SH-SY5Y (cell line): Measurements from ENCODE around the gene CHID1.

Experiments used
- GATA2 ChIP-seq: IDR thresholded peaks from 2 replicates; pipeline ENCODE4 v1.6.1; 2011; ENCODE audit warnings: mild to moderate bottlenecking, low read depth, low read length
- GATA3 ChIP-seq: IDR thresholded peaks from 2 replicates; pipeline ENCODE4 v1.6.1; 2011; ENCODE audit warnings: low read depth, mild to moderate bottlenecking, low read length, moderate library complexity

DNA sequence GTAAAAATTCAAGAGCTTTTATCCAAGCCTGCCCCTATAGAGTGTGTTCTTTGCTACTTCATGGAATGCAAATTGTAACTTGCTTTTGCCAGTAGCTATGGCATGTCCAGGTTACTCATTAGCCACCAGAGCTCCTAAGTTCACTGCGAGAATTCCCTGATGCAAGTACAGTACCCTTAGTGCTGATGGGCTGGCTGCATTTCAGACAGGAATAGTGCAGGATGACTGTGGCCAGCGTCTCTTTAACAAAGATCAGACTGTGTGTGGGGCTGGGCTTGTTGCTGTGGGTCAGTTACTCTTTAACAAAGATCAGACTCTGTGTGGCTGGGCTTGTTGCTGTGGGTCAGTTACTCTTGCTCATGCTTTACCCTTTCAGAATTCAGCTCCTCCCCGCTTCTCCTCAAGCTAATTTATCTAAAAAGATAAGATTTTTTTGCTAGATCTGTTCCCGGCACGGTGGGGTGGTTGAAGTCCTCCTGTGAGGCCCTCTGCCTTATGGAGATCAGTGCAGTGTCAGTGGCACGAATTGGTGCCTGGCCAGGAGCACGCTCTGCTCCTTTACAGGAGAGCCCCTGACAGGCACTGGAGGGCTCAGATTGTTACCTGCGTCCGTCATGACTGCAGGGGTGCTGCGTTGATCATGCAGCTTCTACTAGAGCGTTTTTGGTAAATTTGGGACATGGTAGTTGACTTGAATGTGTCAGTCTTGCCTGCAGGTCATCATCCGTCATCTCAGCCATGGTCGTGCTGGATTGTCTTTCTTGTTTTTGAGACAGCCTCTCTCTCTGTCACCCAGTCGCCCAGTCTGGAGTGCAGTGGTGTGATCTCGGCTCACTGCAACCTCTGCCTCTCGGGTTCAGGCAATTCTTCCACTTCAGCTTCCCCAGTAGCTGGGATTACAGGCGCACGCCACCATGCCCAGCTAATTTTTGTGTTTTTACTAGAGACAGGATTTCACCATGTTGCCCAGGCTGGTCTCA lies 42.1 kb upstream of the CHID1 start:
- TF ChIP-seq GATA3, result no peak
- peak; percentile 36; the same call in 1 of the 2 replicates for TF ChIP-seq GATA2
